Islet of Langerhans (tissue), 1 donor: Measurements from ENCODE around the gene SULT1A1.

Experiments used
- FAIRE-seq: peaks from one replicate; lab custom pipeline; 2011; peaks lifted over from hg19 to GRCh38; lab: Jason Lieb, UNC

SULT1A1 gene

DNA sequence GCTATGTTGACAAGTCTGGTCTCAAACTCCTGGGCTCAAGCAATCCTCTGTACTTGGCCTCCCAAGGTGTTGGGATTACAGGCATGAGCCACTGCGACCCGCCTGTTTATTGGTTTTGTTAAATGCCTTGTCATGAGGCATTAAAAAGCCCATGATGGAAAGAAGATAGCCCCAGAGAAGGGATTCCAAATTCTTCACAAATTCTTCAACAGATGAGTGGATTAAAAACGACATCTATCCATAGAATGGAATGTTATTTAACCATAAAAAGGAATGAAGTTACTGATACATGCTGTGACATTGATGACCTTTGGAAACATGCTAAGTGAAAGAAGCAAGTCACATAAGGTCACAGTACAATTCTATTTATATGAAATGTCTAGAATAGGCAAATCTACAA, 51.4 kb downstream of the SULT1A1 start:
- no peak for FAIRE-seq

DNA sequence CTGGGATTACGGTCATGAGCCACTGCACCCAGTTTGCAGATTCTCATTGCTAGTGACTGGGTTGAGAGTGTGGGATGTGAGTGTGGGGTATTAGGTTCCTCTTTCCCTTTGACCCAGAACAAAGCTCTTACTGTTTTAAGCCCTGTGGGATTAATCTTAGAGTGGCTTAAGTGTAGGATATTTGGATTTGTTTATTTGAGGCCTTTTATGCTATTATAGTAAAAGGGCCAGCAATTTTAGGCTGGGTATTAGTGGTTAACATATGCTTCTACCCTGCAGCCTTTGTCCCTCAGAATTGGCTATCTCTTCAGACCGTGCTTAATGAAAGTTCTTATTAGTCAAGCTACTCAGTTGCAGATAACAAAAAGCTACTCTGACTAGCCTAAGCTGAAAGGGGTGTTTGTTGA, 52.9 kb downstream of the SULT1A1 start:
- FAIRE-seq = no peak

DNA sequence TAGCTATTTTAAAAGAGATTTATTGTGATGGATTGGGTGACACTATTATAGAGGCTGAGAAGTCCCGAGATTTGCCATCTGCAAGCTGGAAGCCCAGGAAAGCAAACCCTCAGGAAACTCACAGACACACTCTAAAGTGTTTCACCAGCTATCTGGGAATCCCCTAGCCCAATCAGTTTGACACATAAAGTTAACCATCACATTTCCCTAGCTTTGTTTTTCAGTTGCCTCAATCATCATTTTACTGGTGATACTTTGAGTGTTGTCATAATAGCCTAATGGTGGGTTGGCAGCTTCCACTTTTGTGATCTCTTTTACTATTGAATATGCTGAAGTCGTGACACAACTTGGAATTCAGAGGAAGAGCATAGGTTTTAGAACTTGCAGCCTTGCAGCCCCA, 54.3 kb downstream of the SULT1A1 start:
- FAIRE-seq = no peak
